Ishikawa (cell line): ENCODE data around the gene RASGRP2.

Experiments used
- CEBPB ChIP-seq: IDR thresholded peaks from 2 replicates; pipeline ENCODE4 v1.6.1; 2012
- CREB1 ChIP-seq: IDR thresholded peaks from 2 replicates; pipeline ENCODE4 v1.6.1; 2012; ENCODE audit warnings: low read depth
- EGR1 ChIP-seq: IDR thresholded peaks from 2 replicates; pipeline ENCODE4 v1.6.1; 2012
- EP300 ChIP-seq: IDR thresholded peaks from 2 replicates; pipeline ENCODE4 v1.6.1; 2012; ENCODE audit warnings: borderline replicate concordance
- FOXM1 ChIP-seq: IDR thresholded peaks from 2 replicates; pipeline ENCODE4 v1.6.1; 2012; ENCODE audit warnings: low read depth, borderline replicate concordance
- NFIC ChIP-seq: IDR thresholded peaks from 2 replicates; pipeline ENCODE4 v1.6.1; 2012
- RAD21 ChIP-seq: IDR thresholded peaks from 2 replicates; pipeline ENCODE4 v1.6.1; 2012; ENCODE audit warnings: low read depth
- TAF1 ChIP-seq: IDR thresholded peaks from 2 replicates; pipeline ENCODE4 v1.6.1; 2012; ENCODE audit warnings: low read depth, mild to moderate bottlenecking
- TCF12 ChIP-seq: IDR thresholded peaks from 2 replicates; pipeline ENCODE4 v1.6.1; 2012; ENCODE audit warnings: low read depth
- TEAD4 ChIP-seq: IDR thresholded peaks from 2 replicates; pipeline ENCODE4 v1.6.1; 2012
- YY1 ChIP-seq: IDR thresholded peaks from 2 replicates; pipeline ENCODE4 v1.6.1; 2012; ENCODE audit warnings: low read depth
- ZBTB7A ChIP-seq: IDR thresholded peaks from 2 replicates; pipeline ENCODE4 v1.6.1; 2012; ENCODE audit warnings: low read depth
- TF ChIP-seq, protein P1 (sequence below): IDR thresholded peaks from 2 replicates; pipeline ENCODE4 v1.6.1; 2012
- TF ChIP-seq, protein P2 (sequence below): IDR thresholded peaks from 2 replicates; pipeline ENCODE4 v1.6.1; 2012; ENCODE audit warnings: low read depth, mild to moderate bottlenecking
- TF ChIP-seq, protein P3 (sequence below): IDR thresholded peaks from 2 replicates; pipeline ENCODE4 v1.6.1; 2012

Gene RASGRP2

DNA sequence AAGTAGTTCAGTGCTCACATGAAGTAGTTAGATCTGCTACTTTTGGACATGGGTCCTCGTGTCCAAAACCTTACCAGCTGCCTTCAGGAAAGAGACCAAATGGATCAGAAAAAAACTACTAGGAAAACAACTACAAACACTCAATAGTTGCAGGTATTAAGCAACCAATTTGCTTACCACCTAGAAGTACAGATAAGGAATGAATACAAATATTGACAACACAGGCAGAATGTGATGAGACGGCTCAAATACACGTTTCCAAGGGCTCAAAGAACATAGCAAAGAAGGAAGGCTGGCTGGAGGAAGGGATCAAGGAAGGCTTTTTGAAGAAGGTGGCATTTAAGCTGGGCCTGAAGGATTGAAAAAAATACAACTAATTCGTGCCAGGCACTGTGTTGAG is 62.8 kb downstream of the RASGRP2 start:
- TF ChIP-seq, protein P1, sequence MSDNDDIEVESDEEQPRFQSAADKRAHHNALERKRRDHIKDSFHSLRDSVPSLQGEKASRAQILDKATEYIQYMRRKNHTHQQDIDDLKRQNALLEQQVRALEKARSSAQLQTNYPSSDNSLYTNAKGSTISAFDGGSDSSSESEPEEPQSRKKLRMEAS = no peak
- TF ChIP-seq TEAD4 (no peak), TCF12 (no peak), RAD21 (no peak)

DNA sequence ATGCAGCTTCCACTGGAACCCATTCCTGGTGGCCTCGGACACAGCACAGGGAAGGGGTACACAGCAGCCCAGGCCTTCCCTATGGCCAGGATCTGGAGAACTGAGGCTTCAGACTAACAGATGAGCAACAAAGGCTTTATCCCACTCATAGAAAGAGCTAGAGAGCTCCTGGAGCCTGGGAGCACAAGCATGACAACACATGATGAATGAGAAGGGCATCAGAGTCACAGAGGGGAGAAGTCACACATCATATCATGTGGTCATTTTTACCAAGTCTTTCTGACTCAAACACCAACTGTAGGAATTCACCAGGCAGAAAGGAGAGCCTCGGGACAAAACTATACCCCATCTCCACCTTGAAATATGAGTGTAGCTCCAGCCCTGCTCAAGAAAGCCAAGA is 64.1 kb downstream of the RASGRP2 start:
- no peak for TF ChIP-seq TAF1
- TF ChIP-seq EGR1 = no peak
- no peak for TF ChIP-seq ZBTB7A
- no peak for TF ChIP-seq TEAD4
- TF ChIP-seq YY1 = no peak
- no peak for TF ChIP-seq TCF12
- TF ChIP-seq RAD21 = no peak
- no peak for TF ChIP-seq CREB1
- TF ChIP-seq, protein P2, sequence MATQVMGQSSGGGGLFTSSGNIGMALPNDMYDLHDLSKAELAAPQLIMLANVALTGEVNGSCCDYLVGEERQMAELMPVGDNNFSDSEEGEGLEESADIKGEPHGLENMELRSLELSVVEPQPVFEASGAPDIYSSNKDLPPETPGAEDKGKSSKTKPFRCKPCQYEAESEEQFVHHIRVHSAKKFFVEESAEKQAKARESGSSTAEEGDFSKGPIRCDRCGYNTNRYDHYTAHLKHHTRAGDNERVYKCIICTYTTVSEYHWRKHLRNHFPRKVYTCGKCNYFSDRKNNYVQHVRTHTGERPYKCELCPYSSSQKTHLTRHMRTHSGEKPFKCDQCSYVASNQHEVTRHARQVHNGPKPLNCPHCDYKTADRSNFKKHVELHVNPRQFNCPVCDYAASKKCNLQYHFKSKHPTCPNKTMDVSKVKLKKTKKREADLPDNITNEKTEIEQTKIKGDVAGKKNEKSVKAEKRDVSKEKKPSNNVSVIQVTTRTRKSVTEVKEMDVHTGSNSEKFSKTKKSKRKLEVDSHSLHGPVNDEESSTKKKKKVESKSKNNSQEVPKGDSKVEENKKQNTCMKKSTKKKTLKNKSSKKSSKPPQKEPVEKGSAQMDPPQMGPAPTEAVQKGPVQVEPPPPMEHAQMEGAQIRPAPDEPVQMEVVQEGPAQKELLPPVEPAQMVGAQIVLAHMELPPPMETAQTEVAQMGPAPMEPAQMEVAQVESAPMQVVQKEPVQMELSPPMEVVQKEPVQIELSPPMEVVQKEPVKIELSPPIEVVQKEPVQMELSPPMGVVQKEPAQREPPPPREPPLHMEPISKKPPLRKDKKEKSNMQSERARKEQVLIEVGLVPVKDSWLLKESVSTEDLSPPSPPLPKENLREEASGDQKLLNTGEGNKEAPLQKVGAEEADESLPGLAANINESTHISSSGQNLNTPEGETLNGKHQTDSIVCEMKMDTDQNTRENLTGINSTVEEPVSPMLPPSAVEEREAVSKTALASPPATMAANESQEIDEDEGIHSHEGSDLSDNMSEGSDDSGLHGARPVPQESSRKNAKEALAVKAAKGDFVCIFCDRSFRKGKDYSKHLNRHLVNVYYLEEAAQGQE = no peak
- TF ChIP-seq, protein P3, sequence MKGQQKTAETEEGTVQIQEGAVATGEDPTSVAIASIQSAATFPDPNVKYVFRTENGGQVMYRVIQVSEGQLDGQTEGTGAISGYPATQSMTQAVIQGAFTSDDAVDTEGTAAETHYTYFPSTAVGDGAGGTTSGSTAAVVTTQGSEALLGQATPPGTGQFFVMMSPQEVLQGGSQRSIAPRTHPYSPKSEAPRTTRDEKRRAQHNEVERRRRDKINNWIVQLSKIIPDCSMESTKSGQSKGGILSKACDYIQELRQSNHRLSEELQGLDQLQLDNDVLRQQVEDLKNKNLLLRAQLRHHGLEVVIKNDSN = no peak
- no peak for TF ChIP-seq CEBPB
- TF ChIP-seq NFIC = no peak
- TF ChIP-seq, protein P1 = no peak

DNA sequence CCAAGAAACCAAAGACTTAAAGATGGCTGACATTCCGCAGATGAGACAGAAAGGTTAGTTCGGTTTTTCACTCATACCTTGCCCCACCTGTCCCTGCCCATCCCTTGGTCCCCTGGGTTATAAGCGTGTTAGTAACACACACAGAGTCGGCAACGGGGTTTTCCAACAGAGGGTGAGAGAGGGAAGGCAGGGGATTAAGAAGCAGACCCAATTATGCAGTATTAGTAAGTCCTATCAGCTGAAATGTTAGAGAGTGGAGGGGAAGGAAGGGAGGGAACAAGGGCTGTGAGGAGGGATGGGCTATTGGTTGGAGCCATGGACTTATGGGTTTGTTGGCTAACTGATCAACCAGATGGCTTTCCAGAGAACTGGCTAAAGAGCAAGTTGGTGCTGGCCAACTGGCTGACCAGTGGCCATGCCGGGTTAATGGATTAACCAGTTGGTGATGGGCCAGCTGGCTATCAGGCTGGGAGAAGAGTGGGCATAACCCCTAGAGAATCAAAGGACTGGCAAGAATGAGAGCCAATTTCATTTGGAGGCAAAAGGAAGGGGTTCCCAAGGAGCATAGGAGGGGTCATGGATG is 66.4 kb downstream of the RASGRP2 start:
- TF ChIP-seq, protein P1 = no peak
- TF ChIP-seq, protein P2 = no peak
- TF ChIP-seq TAF1 = no peak
- no peak for TF ChIP-seq EP300
- no peak for TF ChIP-seq RAD21
- TF ChIP-seq EGR1 = no peak
- no peak for TF ChIP-seq TEAD4
- TF ChIP-seq NFIC = no peak
- no peak for TF ChIP-seq CEBPB
- no peak for TF ChIP-seq TCF12
- no peak for TF ChIP-seq YY1
- no peak for TF ChIP-seq FOXM1
- TF ChIP-seq CREB1 = no peak
- TF ChIP-seq, protein P3 = no peak
- no peak for TF ChIP-seq ZBTB7A
